Measurements from ENCODE around the gene MYO5B.

- TF ChIP-seq CTCF (IDR thresholded peaks at IDR 0.05 in 2 of 3, conservative IDR thresholded peaks at IDR 0.05 in 1 of 3; ENCODE audit: borderline replicate concordance in 1 of 3, insufficient read depth in 1 of 3, low read depth in 2 of 3, low read length in 2 of 3) (no peak), EZH2phosphoT487 (IDR thresholded peaks at IDR 0.05; ENCODE audit: borderline replicate concordance) (no peak), EZH2 (IDR thresholded peaks at IDR 0.05) (no peak), SP1 (IDR thresholded peaks at IDR 0.05; ENCODE audit: low read depth) (no peak), POLR2A (IDR thresholded peaks at IDR 0.05; ENCODE audit: borderline replicate concordance, extremely low read depth, insufficient read depth, insufficient read length) (no peak), SRF (IDR thresholded peaks at IDR 0.05; ENCODE audit: low read depth) (no peak), POLR2AphosphoS5 (IDR thresholded peaks at IDR 0.05; ENCODE audit: low read depth, low read length) (no peak), YY1 (IDR thresholded peaks at IDR 0.05; ENCODE audit: extremely low read depth, insufficient replicate concordance, low read depth, low read length) (no peak), ATF3 (IDR thresholded peaks at IDR 0.05) (no peak), FOSL1 (IDR thresholded peaks at IDR 0.05; ENCODE audit: low read depth) (no peak), SIN3A (IDR thresholded peaks at IDR 0.05; ENCODE audit: low read depth) (no peak)
- TF ChIP-seq, protein P1, sequence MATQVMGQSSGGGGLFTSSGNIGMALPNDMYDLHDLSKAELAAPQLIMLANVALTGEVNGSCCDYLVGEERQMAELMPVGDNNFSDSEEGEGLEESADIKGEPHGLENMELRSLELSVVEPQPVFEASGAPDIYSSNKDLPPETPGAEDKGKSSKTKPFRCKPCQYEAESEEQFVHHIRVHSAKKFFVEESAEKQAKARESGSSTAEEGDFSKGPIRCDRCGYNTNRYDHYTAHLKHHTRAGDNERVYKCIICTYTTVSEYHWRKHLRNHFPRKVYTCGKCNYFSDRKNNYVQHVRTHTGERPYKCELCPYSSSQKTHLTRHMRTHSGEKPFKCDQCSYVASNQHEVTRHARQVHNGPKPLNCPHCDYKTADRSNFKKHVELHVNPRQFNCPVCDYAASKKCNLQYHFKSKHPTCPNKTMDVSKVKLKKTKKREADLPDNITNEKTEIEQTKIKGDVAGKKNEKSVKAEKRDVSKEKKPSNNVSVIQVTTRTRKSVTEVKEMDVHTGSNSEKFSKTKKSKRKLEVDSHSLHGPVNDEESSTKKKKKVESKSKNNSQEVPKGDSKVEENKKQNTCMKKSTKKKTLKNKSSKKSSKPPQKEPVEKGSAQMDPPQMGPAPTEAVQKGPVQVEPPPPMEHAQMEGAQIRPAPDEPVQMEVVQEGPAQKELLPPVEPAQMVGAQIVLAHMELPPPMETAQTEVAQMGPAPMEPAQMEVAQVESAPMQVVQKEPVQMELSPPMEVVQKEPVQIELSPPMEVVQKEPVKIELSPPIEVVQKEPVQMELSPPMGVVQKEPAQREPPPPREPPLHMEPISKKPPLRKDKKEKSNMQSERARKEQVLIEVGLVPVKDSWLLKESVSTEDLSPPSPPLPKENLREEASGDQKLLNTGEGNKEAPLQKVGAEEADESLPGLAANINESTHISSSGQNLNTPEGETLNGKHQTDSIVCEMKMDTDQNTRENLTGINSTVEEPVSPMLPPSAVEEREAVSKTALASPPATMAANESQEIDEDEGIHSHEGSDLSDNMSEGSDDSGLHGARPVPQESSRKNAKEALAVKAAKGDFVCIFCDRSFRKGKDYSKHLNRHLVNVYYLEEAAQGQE (IDR thresholded peaks at IDR 0.05; ENCODE audit: low read depth): no peak
These were observed 239.7 kb downstream of the MYO5B start for GRCh38 chr18:49955263-49955662.
